ENCODE data around the gene B4GALNT3.

B4GALNT3 gene

GRCh38 chr12:468671-469389 is 9.1 kb downstream of the B4GALNT3 start:
- DNase-seq = no peak

- no peak for DNase-seq
Measured at GRCh38 chr12:470133-470532, 10.4 kb downstream of the B4GALNT3 start.

DNA sequence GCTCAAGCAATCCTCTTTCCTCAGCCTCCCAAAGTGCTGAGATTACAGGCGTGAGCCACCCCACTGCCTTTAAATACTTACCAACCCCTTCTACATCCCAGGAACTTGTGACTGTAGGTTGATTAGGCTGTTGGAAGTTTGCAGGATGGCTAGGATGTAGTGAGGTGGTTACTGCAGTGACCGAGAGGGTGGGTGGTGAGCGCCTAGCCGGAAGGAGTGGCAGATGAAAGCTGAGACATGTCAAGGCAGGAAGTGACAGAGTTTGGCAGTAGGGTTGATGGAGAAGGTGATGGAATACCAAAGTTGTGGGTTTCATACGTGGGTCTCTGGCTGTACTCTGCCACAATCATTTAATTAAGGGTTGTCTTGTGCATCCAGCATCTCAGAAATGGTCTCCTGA is 13.5 kb downstream of the B4GALNT3 start:
- no peak for DNase-seq

DNA sequence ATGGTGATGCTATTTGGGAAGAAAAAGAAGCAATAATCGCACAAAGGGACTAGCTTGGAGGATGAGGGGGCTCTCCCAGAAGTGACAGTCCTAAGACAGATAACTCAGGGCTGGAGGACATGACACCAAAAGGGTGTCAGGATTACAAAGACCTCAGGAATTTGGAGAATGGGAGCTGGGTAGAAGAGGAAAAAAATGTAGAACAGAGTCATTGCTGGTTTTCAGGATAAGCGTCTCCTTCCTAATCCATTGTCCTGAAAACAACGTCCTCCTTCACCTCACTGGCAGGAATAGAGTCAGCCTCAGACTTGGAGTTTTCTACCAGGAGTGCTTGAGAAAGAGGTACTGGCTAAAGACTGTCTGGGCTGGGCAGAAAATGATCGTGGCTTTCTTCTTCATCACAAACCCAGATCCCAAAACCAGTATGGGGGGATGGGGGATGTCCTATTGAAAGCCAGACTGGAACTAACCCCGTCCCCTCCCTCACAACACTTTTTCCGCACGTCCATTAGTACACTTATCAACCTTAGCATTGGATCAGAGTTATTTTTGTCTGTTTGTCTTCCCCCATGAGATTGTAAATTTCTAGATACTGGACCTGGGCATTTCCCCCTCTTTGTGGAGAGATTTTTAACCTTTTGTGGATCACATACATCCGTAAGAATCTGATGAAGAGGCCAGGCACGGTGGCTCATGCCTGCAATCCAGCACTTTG is 14.3 kb downstream of the B4GALNT3 start:
- DNase-seq = no peak

- DNase-seq = no peak
Measured at GRCh38 chr12:475286-475685, 15.5 kb downstream of the B4GALNT3 start.

DNA sequence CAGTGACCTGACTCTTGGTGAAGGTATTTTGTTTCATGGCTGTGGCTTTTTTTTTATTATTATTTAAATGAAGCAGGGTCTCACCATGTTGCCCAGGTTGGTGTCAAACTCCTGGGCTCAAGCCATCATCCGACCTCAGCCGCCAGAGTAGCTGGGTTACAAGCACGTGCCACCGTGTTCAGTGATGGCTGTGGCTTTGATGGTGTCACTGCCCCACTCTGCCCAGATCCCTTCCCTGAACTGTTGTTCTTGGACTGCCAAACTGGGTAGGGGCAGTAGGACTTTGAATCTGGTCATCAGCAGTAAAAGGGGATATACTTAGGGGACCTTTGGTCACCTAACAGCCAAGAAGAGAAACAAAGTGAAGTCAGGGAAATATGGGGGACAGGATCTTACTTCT is 19.4 kb downstream of the B4GALNT3 start:
- no peak for DNase-seq

GRCh38 chr12:480831-481816 is 21.4 kb downstream of the B4GALNT3 start:
- no peak for DNase-seq

- no peak for DNase-seq
Measured at GRCh38 chr12:482061-482460, 22.3 kb downstream of the B4GALNT3 start.

DNA sequence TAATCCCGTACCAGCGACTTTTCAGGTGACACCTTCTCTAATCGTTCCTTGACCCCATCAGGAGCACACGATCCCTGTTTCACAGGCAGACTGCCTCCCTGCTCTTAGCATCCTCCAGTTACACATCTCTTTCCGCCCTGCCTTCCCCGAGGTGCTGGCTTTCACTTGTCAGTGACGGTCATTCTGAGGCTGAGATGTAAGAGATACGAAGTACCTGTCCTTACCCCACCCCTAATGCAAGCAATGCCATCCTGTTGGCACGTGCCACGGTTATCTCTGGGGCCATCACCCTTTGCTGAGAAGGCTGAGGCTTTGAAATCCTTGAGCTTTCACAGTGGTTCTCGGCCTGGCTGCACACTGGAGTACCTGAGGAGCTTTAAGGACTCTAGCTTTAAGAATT is 24.4 kb downstream of the B4GALNT3 start:
- no peak for DNase-seq

- DNase-seq = no peak
Measured at GRCh38 chr12:490260-490659, 30.5 kb downstream of the B4GALNT3 start.

DNA sequence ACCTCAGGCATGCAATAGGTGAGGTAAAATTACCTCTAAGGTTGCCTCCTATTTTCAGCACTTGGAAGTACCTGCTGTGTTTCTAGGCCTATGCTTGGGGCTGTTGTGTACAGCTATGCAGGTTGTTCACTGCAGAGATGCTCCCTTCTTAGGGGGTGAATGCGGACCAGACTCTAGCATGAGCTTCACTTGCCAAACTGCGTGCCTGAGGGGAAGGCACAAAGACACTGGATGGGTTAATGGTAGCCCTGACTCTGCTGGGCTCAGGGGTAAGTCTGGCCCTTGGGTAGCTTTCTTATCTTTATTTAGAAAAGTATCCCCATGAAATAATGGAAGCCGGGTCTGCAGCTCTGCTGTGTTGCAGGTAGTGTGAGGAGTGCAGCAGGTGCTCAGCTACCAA is 35.7 kb downstream of the B4GALNT3 start:
- no peak for DNase-seq

GRCh38 chr12:496736-497135 is 37.0 kb downstream of the B4GALNT3 start:
- no peak for DNase-seq

DNA sequence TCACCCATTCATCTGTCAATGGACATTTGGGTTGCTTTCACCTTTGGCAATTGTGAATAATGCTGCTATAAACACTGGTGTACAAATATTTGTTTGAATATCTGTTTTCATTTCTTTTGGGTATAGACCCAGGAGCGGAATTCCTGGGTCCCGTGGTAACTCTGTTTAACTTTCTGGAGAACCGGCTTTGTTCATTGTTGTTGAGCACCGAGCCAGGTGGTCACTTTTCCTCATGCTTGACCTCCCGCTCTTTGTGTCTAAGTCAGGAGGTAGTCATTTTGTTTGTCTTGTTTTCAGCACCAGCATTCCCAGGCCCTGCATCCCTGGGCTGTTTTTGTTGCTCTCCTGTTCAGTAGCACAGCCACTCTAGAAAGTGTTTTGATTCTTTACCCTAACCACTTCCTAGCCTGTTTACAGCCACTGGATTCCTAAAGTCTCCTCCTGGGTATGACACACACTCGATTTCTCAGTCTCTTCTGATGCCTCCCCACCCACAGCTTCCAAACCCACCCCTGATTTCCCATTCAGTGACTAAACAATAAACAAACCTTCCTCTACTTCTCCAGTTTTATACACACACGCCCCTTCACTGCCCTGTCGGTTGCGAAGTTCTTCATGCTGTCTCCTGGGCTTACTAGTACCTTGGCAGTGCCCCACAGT is 37.9 kb downstream of the B4GALNT3 start:
- DNase-seq = no peak

GRCh38 chr12:499837-500458 is 40.2 kb downstream of the B4GALNT3 start:
- DNase-seq = no peak

DNA sequence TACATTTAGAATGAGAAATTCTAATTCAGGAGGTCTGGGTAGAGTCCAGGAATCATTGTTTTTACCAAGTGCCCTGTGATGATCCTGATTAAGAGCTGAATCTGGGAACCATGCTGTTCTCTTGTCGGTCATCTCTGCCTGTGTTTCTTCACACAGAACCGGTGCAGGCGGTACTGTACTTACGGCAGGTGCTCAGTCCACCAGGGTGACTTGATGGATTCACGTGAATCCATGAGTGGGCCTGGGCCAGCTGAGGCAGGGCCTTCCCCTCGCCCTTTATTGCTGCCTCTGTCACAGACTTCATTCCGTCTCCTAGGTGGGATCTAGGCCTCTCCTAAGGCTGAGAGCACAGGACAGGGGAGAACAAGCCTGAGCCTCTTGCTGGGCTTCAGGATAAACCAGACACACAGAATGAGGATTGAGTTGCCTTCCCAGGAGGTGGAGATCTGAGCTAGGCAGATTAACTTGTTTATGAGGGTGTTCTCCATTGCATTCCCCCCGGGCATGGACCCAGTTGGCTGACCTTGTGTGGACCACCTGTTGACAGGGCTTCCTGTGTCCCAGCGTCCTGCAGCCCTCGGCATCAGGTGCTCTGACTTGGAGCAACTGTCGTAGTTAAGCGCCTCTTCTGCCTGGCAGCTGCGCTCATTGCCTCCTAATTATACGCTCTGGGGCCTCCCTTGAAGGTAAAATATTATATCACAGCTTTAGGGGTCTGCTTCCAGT is 42.1 kb downstream of the B4GALNT3 start:
- no peak for DNase-seq

GRCh38 chr12:503111-503761 is 43.5 kb downstream of the B4GALNT3 start:
- no peak for DNase-seq

DNA sequence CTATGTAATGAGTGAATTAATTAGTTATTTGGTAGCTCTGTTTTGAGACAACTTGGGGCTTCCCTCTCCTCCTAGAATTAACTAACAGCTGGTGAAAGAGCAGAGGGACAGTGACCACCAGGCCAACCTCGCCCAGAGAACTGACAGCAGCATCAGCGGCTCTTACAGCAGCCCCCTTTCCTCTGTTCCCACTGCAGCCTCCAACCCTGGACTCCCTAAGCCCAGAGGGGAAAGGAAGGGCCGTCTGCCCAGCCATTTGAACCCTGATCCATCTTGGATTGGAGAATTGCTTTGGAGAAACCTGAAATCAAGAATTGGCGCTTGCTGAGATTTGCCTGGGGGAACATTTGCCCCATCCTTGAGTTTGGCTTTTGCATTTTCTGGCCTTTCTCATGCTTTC is 45.5 kb downstream of the B4GALNT3 start:
- no peak for DNase-seq

DNA sequence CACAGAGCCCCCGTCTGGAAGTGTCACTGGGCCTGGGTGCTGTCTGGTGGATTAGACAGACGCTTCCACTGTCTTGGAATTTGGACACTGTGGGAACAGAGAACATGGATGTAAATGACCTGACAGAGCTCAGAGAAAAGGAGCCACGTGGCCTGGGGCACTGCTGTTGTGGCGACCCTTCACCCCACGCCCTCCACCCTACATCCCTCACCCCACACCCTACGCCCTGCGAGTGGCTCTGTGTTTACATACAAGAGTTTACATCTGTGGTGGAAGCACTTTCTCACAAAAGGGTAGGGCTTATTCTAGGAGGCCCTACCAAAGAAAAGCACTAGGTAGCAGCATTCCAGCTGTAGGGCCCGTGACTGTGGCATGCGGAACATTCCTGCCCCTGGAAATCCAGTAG is 47.7 kb downstream of the B4GALNT3 start:
- no peak for DNase-seq

DNA sequence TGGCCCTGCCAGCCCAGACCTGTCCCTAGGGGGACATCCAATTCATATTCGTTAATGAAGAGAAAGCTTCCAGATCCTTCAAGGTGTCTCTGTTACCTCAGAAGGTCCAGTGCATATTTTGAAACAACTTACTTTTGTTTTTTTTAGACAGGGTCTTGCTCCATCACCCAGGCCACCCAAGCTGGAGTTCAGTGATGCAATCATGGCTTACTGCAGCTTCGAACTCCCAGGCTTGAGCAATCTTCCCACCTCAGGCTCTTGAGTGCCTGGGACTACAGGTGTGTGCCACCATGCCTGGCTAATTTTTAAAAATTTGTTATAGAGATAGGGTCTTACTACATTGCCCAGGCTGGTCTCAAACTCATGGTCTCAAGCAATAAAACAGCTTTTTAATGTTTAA is 48.4 kb downstream of the B4GALNT3 start:
- no peak for DNase-seq

- no peak for DNase-seq
Measured at GRCh38 chr12:508795-509194, 49.1 kb downstream of the B4GALNT3 start.

DNA sequence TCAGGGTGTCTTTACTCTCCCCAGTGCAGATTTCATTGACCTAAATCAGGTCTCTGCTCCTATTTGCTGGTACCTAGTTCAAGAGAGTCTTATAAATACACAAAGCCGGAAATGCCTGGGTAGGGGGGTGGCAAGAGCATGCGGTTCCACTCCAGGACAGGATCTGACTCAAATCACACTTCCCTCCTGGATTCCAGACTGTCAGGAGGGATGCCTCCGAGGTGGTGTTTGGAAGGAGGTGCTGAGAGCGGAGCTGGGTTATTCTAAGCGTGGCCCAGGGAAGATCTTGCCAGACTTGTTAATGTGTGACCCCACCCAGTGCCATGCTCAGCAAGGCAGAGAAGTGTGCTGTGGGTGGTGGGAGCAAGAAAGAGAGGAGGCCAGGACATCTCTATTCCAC is 49.8 kb downstream of the B4GALNT3 start:
- no peak for DNase-seq

Measured in stimulated activated CD4-positive, alpha-beta T cell treated with anti-CD3 and anti-CD28 coated beads, Interleukin-2, amount 100 ng/mL, for 24 hours (primary cell).